Fibroblast of lung (primary cell): ENCODE results near the gene INPP5A. TPM values are rescaled to one million over a fixed set of nuclear protein-coding genes. Genes with fewer than 3 reads are reported as not detected.

Experiments
- DNase-seq, 2 donors: peaks; one replicate each; pipeline versions ENCODE4 v3.0.0 to v3.0.0-alpha.2; 2010; ENCODE audit warnings: low read depth in 2 of 2
- H2AFZ ChIP-seq: 2 replicates; pipeline ENCODE4 v1.5.1; 2012; ENCODE audit warnings: low read length, control low read depth, inconsistent platforms
- H3K27ac ChIP-seq: 2 replicates; pipeline ENCODE4 v1.5.1; 2011; ENCODE audit warnings: low read length, control low read depth; ENCODE audit not compliant: insufficient read depth
- H3K27me3 ChIP-seq: 2 replicates; pipeline ENCODE4 v1.5.1; 2011; ENCODE audit warnings: mild to moderate bottlenecking, low read length; ENCODE audit not compliant: control insufficient read depth, insufficient read depth
- H3K36me3 ChIP-seq: 2 replicates; pipeline ENCODE4 v1.5.1; 2011; ENCODE audit warnings: low read length; ENCODE audit not compliant: control insufficient read depth, insufficient read depth
- H3K4me1 ChIP-seq: 2 replicates; pipeline ENCODE4 v1.5.1; 2011; ENCODE audit warnings: low read length; ENCODE audit not compliant: control insufficient read depth, insufficient read depth; ENCODE audit errors: extremely low read depth
- H3K4me2 ChIP-seq: 2 replicates; pipeline ENCODE4 v1.5.1; 2011; ENCODE audit warnings: low read length, control low read depth; ENCODE audit not compliant: insufficient read depth; ENCODE audit errors: extremely low read depth
- H3K4me3 ChIP-seq, 4 experiments: fragments of 200-600 bp in 1 of 4; sonication (generic) in 1 of 4; replicated peaks in 1 of 4; 2 replicates each; pipeline ENCODE4 v1.5.1; 2011 to 2016; ENCODE audit warnings: low read length in 4 of 4, low read depth in 3 of 4, mild to moderate bottlenecking in 3 of 4, control low read depth in 2 of 4, inconsistent platforms in 1 of 4, mixed read lengths in 1 of 4; ENCODE audit not compliant: insufficient read depth in 1 of 4; ENCODE audit errors: control extremely low read depth in 1 of 4
- H3K79me2 ChIP-seq: 2 replicates; pipeline ENCODE4 v1.5.1; 2012; ENCODE audit warnings: mild to moderate bottlenecking, low read length, inconsistent platforms; ENCODE audit not compliant: control insufficient read depth, insufficient read depth
- H3K9ac ChIP-seq: 2 replicates; pipeline ENCODE4 v1.5.1; 2011; ENCODE audit warnings: mild to moderate bottlenecking, low read length, control low read depth; ENCODE audit not compliant: insufficient read depth
- H3K9me3 ChIP-seq: 2 replicates; pipeline ENCODE4 v1.5.1; 2012; ENCODE audit warnings: low read depth, low read length; ENCODE audit not compliant: control insufficient read depth, insufficient read depth
- H4K20me1 ChIP-seq: 2 replicates; pipeline ENCODE4 v1.5.1; 2011; ENCODE audit warnings: low read length; ENCODE audit not compliant: control insufficient read depth, insufficient read depth; ENCODE audit errors: extremely low read depth
- CTCF ChIP-seq, 2 donors: IDR thresholded peaks in 1 of 2; conservative IDR thresholded peaks in 1 of 2; 1 replicate in 1 of 2; 2 replicates in 1 of 2; pipeline ENCODE4 v1.5.1; 2011 to 2012; ENCODE audit warnings: low read length in 2 of 2, control low read depth in 1 of 2, inconsistent platforms in 1 of 2, low read depth in 1 of 2, mild to moderate bottlenecking in 1 of 2
- EZH2 ChIP-seq: IDR thresholded peaks from 2 replicates; pipeline ENCODE4 v1.5.1; 2012; ENCODE audit warnings: low read length, control low read depth, mild to moderate bottlenecking; ENCODE audit errors: missing control alignments
- polyA plus RNA-seq, 2 donors: library from polyadenylated mRNA; depleted of rRNA in 1 of 2; stranded (reverse) in 1 of 2; unstranded in 1 of 2; fragments of >200 nt; gene quantifications; 2 replicates each; pipeline ENCODE4 v1.2.1, GENCODE V29; 2011 to 2012; ENCODE audit warnings: missing spikeins in 1 of 2
- total RNA-seq: library from RNA; depleted of rRNA; stranded (reverse); fragments of >200 nt; gene quantifications from 2 replicates; pipeline ENCODE4 v1.2.1, GENCODE V29; 2014

Gene INPP5A
- total and polyA plus RNA-seq, 2 donors (not counting 1 experiment from before 2014, with no cell fraction given) = 24.6 to 39.9 TPM

- Histone ChIP-seq H3K27ac (no peak overlapping the region), H3K9ac (no peak overlapping the region), H3K4me1 (peaks cover 11% of the 10 kb centered on the region), H3K4me3 (no peak overlapping the region), H2AFZ (no peak overlapping the region), H3K4me2 (no peak overlapping the region), H3K27me3 (no peaks in the 10 kb centered on the region), H3K9me3 (no peaks in the 10 kb centered on the region), H3K79me2 (no peaks in the 10 kb centered on the region), H3K36me3 (no peaks in the 10 kb centered on the region), H4K20me1 (no peaks in the 10 kb centered on the region)
- no peak for TF ChIP-seq CTCF (conservative IDR thresholded peaks at IDR 0.05 in 1 of 2, IDR thresholded peaks at IDR 0.05 in 1 of 2; ENCODE audit: low read depth in 1 of 2, low read length in 2 of 2)
- TF ChIP-seq EZH2 = no peak
- no peak for DNase-seq
Observed at GRCh38 chr10:132512052-132512442, 25.5 kb upstream of the INPP5A start.

GRCh38 chr10:132512693-132513345, 24.8 kb upstream of the INPP5A start:
- Histone ChIP-seq H2AFZ (no peak overlapping the region), H3K4me1 (peaks cover 16% of the 10 kb centered on the region), H3K4me3 (no peak overlapping the region), H3K9ac (no peak overlapping the region), H3K4me2 (no peak overlapping the region), H4K20me1 (no peaks in the 10 kb centered on the region), H3K27ac (no peak overlapping the region), H3K79me2 (no peaks in the 10 kb centered on the region), H3K9me3 (no peaks in the 10 kb centered on the region), H3K36me3 (no peaks in the 10 kb centered on the region), H3K27me3 (no peaks in the 10 kb centered on the region)
- TF ChIP-seq EZH2 (no peak), CTCF (conservative IDR thresholded peaks at IDR 0.05 in 1 of 2, IDR thresholded peaks at IDR 0.05 in 1 of 2; ENCODE audit: low read depth in 1 of 2, low read length in 2 of 2) (no peak)
- no peak for DNase-seq

- no peak overlapping the region for H3K4me3 ChIP-seq
- TF ChIP-seq CTCF (conservative IDR thresholded peaks at IDR 0.05 in 1 of 2, IDR thresholded peaks at IDR 0.05 in 1 of 2; ENCODE audit: low read depth in 1 of 2, low read length in 2 of 2) = no peak
- TF ChIP-seq EZH2 = no peak
- H3K36me3 ChIP-seq = no peaks in the 10 kb centered on the region
- no peaks in the 10 kb centered on the region for H3K9me3 ChIP-seq
- no peak overlapping the region for H3K4me2 ChIP-seq
- H3K9ac ChIP-seq = no peak overlapping the region
- DNase-seq = no peak
- H3K4me1 ChIP-seq = peaks cover 38% of the 10 kb centered on the region
- H2AFZ ChIP-seq = no peak overlapping the region
- H3K27ac ChIP-seq = no peak overlapping the region
- H4K20me1 ChIP-seq = no peaks in the 10 kb centered on the region
- no peaks in the 10 kb centered on the region for H3K27me3 ChIP-seq
- H3K79me2 ChIP-seq = no peaks in the 10 kb centered on the region
Observed at GRCh38 chr10:132514821-132515520, 22.6 kb upstream of the INPP5A start.
